GM21390 (cell line): ENCODE data around the gene ARHGAP31.
"Not testable (repeated sequence)": the region's sequence is repeated elsewhere in the genome, so short reads cannot be mapped to it uniquely, and the experiment has no call there.

Experiments used
- ATAC-seq: cut with Tn5 transposase; IDR thresholded peaks from one replicate; pipeline ENCODE4 v1.9.1; 2021; ENCODE audit not compliant: unreplicated experiment

The ARHGAP31 gene

DNA sequence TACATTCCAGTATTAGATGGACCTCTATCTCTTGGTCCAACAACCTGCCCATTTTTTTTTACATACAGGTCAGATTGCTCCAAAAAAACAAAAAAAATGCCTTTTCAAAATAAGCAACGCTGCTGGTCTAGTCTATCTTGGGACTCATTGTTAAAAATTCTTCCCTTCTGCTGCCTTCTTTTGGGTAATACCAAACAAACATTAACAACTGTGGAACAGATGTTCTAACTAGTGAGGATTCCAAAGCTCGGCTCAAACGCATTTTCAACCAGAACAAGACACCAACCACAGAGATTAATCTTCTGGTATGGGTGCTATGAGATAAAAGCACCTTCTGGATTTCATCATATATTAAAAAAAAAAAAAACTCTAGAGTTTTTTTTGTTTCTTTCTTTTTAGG is 24.7 kb downstream of the ARHGAP31 start:
- no peak for ATAC-seq

DNA sequence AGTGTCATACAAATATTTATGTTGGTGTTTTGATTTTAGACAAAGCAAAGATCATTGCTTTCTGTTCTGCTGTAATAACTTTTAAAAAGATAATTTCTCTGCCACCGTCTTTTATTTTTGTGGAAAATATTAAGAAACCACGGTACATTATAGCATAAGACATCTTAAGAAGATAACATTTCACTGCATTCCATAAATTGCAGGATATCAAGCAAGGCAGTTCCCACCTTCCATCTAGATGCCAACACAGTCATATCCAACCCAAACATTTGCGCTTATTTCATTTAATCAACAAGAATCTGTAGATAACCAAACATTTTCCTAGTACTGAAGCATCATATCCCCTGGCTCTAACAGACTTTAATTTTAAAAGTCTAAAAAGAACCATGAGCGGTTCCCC is 25.1 kb downstream of the ARHGAP31 start:
- no peak for ATAC-seq

DNA sequence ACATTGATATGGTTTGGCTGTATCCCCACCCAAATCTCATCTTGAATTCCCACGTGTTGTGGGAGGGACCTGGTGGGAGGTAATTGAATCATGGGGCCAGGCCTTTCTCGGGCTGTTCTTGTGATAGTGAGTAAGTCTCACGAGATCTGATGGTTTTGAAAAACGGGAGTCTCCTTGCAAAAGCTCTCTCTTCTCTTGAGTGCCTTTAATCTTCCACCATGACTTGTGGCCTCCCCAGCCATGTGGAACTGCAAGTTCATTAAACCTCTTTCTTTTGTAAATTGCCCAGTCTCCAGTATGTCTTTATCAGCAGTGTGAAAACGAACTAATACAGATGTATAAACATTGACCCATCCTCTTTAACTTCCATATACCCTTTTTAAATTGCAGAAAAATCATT is 26.6 kb downstream of the ARHGAP31 start:
- not testable (repeated sequence) for ATAC-seq

DNA sequence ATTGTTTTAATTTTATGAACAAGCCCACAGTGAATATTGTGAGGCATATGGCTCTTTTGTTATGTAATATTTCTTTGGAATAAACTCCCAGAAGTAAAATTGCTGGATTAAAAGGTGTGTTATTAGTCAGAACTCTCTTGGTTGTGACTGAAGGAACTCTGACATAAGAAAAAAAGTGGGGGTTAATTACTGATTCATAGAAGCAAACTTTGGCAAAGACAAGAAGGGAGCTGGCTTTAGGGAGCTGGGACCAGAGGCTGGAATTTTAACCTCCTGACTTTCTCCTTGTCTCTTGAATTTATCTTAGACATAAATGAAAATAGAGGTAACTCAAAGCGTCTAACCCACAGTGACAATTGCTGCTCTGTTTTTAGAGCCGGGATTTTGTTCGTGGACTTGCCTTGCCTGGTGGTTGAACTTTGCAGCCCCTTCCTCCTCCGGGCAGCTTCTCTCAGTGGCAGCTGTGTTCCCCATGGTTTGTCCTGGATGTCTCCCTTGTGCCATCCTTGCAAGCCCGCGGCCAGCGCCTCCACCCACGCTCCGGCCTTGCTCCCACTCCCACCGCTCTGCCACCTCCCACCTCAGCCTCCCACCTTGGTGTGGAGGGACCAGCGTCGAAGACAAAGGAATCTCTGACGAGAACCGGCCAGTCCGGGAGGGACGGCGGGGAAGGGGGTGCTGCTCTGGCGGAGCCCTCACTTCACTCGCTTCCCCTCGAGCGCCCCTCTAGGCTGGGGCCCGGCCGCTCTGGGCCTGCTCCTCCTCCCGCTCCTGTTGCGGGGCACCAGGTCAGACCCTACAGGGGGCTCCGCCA is 28.0 kb downstream of the ARHGAP31 start:
- peak; percentile 31 for ATAC-seq

DNA sequence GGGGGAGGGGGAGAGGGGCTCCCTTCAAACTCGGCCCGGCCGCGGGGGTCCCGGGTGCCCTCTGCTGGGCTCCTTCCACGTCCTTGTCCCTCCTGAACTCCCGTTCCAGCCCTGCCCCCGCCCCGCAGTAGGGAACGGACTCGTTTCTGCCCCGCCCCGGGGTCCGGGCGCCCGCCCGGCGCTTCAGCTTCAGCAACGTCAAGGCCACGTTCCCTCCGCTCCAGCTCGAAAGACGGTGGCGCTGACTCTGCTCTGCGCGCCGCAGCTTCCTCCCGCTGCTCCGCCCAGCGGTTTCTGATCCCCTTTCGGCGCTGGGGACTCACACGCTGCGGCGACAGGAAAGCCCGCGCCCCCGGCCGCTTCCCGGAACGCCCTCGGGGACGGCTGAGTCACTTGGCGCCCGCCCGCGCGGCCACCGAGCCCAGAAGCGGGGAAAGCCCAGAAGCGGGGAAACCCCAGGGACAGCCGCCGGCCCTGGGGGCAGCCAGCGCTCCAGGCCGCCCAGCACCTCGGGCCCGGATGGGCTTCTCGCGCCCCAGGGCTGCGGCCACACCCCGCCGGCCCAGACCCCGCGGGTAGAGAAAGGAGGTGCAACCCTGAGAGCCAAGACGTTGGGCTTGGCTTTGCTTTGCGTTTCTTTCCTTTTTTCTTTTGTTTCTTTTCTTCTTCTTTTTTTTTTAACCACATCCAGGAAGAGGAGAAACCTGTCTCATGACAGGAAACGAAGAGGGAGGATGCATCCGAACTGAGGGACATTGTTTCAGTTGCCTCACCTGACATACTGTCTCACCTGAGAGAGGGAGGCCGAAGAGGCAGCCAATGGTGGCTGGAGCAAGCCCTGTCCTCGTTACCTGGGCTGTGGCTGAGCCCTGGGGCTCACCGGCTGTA is 28.9 kb downstream of the ARHGAP31 start:
- peak; percentile 88 for ATAC-seq

DNA sequence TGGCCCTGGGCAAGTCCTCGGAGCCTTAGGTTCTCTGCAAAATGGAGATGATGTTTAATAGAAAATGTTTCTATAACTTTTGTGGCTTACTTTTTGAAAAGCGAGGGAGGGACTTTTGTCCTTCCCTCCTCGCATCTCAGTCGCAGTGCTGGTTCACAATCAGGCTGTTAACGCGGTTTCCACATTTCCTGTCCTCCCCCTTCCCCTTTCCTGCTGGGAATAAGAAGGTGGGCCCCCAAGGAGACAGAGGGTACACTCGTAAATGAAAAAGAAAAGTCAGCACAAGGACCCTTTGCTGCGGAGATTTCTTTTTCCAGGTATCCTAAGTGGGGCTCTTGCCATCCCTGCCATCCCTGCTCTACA is 29.5 kb downstream of the ARHGAP31 start:
- no peak for ATAC-seq

DNA sequence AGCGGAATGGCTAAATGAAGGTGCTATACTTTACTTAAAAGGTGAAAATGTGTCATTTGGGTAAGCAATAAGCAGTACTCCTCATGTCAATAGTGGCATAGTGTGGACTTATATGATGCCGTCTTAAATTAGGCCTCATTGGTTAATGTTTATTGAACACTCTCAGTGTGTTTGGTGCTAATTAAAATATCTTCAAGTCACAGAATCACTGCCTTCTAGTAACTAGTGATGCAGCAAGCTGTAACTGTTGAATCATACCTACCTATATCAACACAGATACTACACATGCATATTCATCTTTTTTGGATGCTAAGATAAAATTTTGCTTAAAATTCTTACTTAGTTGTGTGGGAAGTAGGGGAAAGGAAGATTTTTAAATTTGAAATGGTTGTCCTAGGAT is 30.7 kb downstream of the ARHGAP31 start:
- ATAC-seq = no peak

DNA sequence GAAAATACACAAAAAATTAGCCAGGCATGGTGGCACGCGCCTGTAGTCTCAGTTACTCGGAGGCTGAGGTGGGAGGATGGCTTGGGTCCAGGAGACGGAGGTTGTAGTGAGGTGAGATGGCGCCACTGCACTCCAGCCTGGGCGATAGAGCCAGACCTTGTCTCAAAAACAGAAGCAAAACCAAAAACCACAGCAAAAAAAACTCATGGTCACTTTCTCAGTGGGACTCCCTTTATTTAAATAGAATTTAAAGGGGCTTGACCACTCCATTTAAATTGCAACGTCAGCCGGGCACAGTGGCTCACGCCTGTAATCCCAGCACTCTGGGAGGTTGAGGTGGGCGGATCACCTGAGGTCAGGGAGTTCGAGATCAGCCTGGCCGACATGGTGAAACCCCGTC is 32.8 kb downstream of the ARHGAP31 start:
- ATAC-seq = no peak

DNA sequence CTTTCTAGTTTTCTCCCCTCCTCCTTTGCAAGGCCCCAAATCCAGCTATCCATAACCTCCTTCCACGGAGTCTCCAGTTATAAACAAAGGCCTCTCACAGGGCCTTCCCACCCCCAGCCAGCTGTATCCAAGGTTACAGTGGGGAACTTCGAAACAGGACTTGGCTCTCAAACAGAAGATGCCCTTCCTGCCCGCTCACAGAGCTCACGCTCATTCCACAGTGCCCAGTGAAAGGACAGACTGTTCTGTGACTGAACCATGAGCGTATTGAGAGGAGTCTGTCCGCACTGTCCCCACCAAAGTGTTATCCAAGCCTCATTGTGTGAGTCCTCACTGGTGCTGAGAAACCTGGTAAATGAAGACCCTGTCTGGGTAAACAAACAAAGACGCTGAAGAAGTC is 35.4 kb downstream of the ARHGAP31 start:
- no peak for ATAC-seq

DNA sequence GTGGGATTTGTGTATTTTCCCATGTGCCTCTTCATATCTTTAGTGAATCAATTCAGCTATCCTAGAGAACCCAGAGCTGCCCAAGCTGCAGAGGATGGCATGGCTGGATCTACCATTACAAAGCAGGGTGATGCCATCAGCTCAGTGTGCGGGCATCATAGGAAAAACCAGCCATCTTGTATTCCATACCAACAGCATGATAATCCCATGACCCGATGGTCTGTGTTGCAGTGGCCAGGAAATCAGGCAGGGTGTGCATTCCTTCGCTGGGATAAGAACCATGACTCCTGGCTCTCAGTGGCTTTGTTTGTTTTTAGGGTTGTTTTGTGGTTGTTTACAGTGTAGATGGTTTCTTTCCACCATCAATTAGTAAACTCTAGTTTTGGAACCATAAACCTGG is 36.0 kb downstream of the ARHGAP31 start:
- no peak for ATAC-seq

DNA sequence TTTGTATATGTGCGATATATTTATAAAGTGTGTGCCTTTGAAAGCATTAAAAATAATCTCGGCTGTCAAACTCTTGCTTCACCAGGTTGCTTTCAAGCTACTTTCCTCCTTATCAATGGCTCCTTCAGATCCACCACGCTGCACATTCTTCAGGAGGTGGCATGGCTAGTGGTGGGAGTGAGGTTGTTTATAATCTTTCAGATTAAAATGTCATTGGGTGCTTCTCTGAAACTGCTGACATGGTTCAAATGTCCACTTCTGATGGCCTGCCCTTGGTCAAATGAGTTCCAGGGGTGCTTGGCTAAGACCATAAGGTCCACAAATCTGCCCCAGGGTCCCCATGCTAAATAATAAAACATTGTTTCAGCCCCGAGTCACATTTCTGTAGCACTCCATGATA is 36.7 kb downstream of the ARHGAP31 start:
- no peak for ATAC-seq

DNA sequence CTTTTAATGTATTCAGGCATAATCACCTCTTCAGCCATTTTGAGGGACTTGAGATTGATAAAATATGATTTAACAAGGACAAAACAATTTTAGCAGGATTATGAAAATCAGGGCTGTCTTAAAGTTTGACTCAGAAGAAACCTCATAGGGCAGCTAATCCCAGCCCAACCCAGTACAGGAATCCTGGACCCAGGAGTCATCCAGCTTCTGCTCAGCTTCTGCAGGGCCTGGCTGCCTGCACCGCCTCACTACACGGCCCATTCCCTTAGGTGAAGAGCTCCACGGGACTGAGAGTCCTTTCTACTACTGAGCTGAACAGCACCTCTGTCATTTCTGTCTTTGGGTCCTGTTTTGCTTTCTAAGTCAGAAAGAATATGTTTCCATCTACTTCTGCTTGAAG is 37.5 kb downstream of the ARHGAP31 start:
- no peak for ATAC-seq

DNA sequence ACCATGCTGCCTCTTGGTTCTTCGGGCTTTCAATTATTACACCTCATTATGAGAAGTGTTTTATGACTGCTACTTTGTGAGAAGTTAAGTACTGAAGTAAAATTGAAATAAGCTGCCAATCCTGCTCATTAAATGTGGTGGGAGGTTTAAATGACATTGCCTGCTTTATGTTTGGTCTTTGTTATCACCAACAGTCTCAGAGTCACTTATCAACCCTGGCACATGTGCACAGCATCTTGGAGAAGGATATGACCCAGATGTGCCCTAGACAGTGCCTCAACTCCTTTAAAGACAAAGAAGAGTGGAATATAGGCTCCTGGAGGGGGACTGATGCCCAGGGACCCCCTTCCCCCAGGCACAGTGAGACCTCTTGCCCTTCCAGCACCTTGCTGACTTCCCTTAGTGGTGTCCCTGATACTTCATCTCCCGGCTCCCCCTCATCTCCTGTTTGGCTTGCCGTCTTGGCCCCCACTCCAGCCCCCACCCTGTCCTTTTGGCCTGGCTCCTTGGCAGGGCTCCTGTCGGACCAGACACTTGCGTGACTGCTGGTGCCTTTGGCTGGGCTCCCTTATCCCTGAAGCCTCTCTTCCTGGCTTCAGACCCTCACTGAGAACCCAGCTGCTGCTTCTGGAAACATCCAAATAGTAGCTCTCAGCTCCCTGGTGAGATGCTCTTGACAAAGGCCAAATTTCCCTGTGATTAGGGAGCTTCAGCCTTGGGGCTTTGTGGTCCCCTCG is 39.8 kb downstream of the ARHGAP31 start:
- no peak for ATAC-seq

DNA sequence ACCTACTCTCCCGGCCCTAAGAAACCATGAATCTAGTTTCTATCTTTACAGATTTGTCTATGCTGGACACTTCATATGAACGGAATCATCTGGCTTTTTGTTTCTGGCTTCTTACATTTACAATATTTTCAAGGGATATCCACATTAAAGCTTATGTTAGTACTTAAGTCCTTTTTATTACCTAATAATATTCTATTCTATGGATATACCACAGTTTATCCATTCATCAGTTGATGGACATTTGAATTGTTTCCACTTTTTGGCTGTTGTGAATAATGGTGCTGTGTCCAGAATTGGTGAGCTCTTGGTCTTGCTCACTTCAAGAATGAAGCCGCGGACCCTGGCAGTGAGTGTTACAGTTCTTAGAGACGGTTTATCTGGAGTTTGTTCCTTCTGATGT is 42.6 kb downstream of the ARHGAP31 start:
- ATAC-seq = no peak

DNA sequence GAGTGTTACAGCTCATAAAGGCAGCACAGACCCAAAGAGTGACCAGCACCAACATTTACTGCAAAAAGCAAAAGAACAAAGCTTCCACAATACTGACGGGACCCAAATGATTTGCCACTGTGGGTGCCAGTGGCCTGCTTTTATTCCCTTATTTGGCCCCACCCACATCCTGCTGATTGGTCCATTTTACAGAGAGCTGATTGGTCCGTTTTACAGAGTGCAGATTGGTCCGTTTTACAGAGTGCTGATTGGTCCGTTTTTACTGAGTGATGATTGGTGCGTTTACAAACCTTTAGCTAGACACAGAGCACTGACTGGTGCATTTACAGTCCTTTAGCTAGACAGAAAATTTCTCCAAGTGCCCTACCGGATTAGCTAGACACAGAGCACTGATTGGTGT is 43.2 kb downstream of the ARHGAP31 start:
- ATAC-seq = not testable (repeated sequence)

DNA sequence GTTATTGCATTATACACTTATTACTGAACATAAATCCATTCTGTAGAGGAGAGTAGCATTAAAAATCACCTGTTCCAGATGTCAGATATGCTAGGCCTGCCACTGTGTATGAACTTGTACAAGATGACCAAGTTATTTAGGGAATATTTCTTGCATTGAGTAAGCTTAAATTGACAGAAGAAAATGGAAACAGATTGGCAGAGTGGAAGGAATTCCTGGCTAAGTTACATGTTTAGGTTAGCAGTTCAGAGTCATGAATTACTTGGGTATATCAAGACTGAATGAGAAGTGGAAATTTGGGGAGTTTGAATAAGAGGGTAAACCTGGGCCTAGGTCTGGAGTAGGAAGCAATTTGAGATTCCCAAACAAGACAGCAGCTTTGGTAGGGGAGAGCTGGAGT is 44.6 kb downstream of the ARHGAP31 start:
- ATAC-seq = no peak

DNA sequence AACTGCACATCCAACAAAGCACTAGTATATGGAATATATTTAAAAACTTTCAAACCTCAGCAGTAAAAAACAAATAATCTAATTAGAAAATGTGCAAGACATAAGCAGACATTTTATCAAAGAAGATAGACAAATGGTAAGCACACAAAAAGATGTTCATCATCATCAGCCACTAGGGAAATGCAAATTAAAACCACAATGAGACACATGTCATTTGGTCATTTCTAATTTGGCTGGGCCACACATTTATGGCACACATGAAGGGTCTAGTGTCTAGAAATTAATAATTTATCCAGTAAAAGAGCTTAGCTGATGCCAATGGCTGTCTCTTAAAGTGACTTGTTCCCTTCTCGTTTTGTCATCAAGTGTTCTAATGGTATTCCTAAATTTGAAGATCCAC is 45.8 kb downstream of the ARHGAP31 start:
- ATAC-seq = no peak

DNA sequence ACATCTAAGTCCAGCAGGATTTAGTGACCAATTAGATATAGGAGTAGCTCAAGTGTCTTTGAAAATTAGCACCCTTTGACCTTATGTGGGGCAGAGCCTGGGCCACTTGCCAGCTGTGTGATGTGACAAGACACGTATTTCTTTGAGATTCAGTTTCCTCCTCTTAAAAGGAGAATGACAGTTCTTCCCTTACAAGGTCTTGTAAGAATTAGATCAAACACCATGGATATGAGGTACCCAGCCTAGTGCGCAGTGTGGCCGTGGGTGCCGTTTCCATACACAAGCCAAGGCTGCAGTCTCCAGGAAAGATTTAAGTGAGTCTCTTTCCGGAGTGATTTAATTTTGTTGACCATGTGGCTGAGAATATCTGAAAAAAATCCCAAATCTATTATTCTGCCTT is 46.3 kb downstream of the ARHGAP31 start:
- ATAC-seq = no peak

DNA sequence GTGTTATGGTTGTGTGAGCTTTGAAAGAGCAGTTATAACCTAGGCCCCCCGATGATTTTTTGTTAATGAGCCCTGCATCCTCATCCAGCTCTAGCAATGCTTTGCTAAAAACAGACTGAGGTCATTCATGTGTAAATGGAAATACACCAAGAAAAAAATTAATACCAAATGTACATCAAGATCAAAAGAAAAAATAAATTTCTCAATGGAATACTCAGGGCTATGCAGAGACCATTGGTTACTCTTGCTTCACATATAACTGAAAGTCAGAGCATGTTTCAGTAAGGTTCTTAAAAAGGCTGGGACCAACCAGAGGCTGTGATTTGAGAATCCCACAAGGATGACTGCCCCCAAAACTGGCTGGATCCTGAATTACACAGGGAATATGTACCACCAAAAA is 48.0 kb downstream of the ARHGAP31 start:
- no peak for ATAC-seq

DNA sequence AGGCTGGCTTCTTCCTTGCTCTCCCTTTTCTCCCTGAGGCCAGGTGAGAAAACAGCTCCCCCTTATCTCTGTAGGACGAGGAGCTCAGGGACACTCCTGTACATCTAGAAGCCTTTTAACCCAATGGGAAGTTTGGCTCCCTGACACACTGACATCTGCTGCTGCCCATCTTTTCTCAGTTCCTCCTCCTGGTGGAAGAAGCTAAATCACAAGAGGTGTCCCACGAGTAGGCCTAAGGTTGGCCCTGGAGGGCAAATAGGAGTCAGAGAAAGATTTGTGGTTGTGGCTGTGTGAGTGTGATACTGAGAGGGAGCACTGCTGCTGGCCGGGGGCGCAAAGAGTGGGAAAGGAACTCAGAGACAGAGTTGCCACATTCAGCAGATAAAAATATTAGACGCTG is 49.5 kb downstream of the ARHGAP31 start:
- ATAC-seq = peak; percentile 91

DNA sequence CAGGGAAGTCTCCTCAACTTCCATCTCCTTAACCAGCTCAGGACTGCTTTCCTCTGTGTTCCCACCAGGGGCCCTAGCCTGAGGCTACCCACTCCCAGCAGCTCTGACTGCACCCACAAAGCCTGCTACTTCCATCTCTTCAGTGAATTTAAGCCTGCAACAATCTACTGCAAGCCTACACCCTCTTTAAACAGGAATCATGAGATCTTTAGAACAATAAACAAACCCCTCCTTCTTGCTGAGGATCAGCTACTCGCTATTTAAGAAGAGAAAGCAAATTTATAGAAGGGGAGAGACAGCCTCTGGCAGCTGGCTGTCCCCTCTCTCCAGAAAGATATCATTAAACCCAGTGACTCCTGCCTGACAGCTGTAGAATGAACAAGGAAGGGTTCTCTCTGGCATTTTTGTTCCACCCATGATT is 51.9 kb downstream of the ARHGAP31 start:
- no peak for ATAC-seq

DNA sequence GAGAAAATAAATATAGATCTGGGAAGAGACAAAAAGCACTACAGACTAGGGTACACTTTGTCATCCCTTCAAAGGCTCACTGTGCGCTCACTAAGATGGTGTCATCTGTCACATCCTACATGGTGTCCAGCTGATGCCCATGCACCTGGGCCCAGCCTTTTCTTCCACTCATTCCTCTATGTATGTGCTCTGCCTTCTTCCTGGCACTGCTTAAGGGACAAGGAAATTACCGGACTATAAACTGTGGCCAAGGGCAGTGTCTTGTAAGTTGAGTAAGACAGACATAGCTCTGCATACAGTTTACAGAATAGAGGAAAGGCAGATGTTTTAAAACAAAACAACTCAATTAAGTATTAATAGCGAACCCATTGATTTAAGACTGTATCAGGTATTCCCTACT is 52.9 kb downstream of the ARHGAP31 start:
- no peak for ATAC-seq
